OCI-LY1 (cell line): Measurements from ENCODE around the gene ZNF239.
"Not testable (repeated sequence)": the region's sequence is repeated elsewhere in the genome, so short reads cannot be mapped to it uniquely, and the experiment has no call there.

ENCODE experiments used
- H2AFZ ChIP-seq: fragments of 200-600 bp; sonication (generic), shearing (Covaris generic); 2 replicates; pipeline ENCODE4 v1.6.0; 2014; ENCODE audit warnings: antibody characterized with exemption, mild to moderate bottlenecking, low read length
- H3F3A ChIP-seq: fragments of 200-600 bp; sonication (generic), shearing (Covaris generic); 2 replicates; pipeline ENCODE4 v1.6.0; 2014; ENCODE audit warnings: mild to moderate bottlenecking, antibody characterized with exemption, low read length, moderate library complexity; ENCODE audit not compliant: insufficient read depth
- H3K27ac ChIP-seq: fragments of 200-600 bp; sonication (generic); 2 replicates; pipeline ENCODE4 v1.5.1; 2014; ENCODE audit warnings: low read length, mixed run types, mild to moderate bottlenecking, low read depth; ENCODE audit not compliant: poor library complexity, severe bottlenecking
- H3K27me3 ChIP-seq: fragments of 200-600 bp; sonication (generic); 2 replicates; pipeline ENCODE4 v1.6.0; 2014; ENCODE audit warnings: antibody characterized with exemption, mild to moderate bottlenecking, low read length, moderate library complexity; ENCODE audit not compliant: insufficient read depth
- H3K36me3 ChIP-seq: fragments of 200-600 bp; sonication (generic); 2 replicates; pipeline ENCODE4 v1.6.1; 2014; ENCODE audit warnings: mild to moderate bottlenecking, antibody characterized with exemption, low read length, moderate library complexity, mixed read lengths; ENCODE audit not compliant: insufficient read depth
- H3K4me1 ChIP-seq: fragments of 200-600 bp; sonication (generic); 2 replicates; pipeline ENCODE4 v1.5.1; 2014; ENCODE audit warnings: mild to moderate bottlenecking, low read length, moderate library complexity; ENCODE audit not compliant: insufficient read depth, severe bottlenecking
- H3K4me2 ChIP-seq: fragments of 200-600 bp; sonication (generic), shearing (Covaris generic); 2 replicates; pipeline ENCODE4 v1.6.1; 2014; ENCODE audit warnings: low read length
- H3K4me3 ChIP-seq: fragments of 200-600 bp; sonication (generic); 2 replicates; pipeline ENCODE4 v1.5.1; 2014; ENCODE audit warnings: low read length, low read depth, mild to moderate bottlenecking, mixed read lengths; ENCODE audit not compliant: poor library complexity, severe bottlenecking
- H3K79me2 ChIP-seq: fragments of 200-600 bp; shearing (Covaris generic); 2 replicates; pipeline ENCODE4 v1.6.1; 2016; ENCODE audit warnings: mixed run types, low read length, mixed read lengths; ENCODE audit not compliant: insufficient read depth
- H3K9ac ChIP-seq: fragments of 200-600 bp; sonication (generic), shearing (Covaris generic); 2 replicates; pipeline ENCODE4 v1.6.1; 2014; ENCODE audit warnings: mild to moderate bottlenecking, low read length, mixed read lengths
- H3K9me2 ChIP-seq: fragments of 200-600 bp; sonication (generic), shearing (Covaris generic); 2 replicates; pipeline ENCODE4 v1.6.1; 2014; ENCODE audit warnings: low read depth, mild to moderate bottlenecking, low read length, mixed read lengths
- H3K9me3 ChIP-seq: fragments of 200-600 bp; shearing (Covaris generic); 2 replicates; pipeline ENCODE4 v1.6.1; 2014; ENCODE audit warnings: low read length, mixed read lengths
- H4K20me1 ChIP-seq: fragments of 200-600 bp; sonication (generic), shearing (Covaris generic); 2 replicates; pipeline ENCODE4 v1.6.0; 2016; ENCODE audit warnings: mild to moderate bottlenecking, low read length; ENCODE audit not compliant: insufficient read depth
- CTCF ChIP-seq: fragments of 200-600 bp; sonication (generic), shearing (Covaris generic); IDR thresholded peaks from 2 replicates; pipeline ENCODE4 v1.5.1; 2017; ENCODE audit warnings: mild to moderate bottlenecking, antibody characterized with exemption, low read length, moderate library complexity, mixed read lengths
- EZH2 ChIP-seq: fragments of 200-600 bp; sonication (generic), shearing (Covaris generic); IDR thresholded peaks from 2 replicates; pipeline ENCODE4 v1.8.0; 2017; ENCODE audit warnings: borderline replicate concordance, mixed run types, mild to moderate bottlenecking, antibody characterized with exemption, low read length, moderate library complexity, mixed read lengths

ZNF239 gene

GRCh38 chr10:43607199-43607573 lies 32.8 kb upstream of the ZNF239 start:
- Histone ChIP-seq H3K9me3 (peaks cover 7% of the 10 kb centered on the region; the same call in 1 of the 2 replicates), H3K9me2 (no peaks in the 10 kb centered on the region), H3K79me2 (no peaks in the 10 kb centered on the region), H3K4me3 (peak overlapping the region; percentile 80), H3F3A (no peaks in the 10 kb centered on the region), H3K27me3 (no peaks in the 10 kb centered on the region; the same call in 1 of the 2 replicates), H3K4me1 (peaks cover 10% of the 10 kb centered on the region), H2AFZ (no peak overlapping the region), H3K36me3 (peaks cover 44% of the 10 kb centered on the region), H3K9ac (peak overlapping the region; percentile 76; the same call in 1 of the 2 replicates), H4K20me1 (no peaks in the 10 kb centered on the region), H3K27ac (no peak overlapping the region), H3K4me2 (peak overlapping the region; percentile 72)
- no peak for TF ChIP-seq EZH2
- TF ChIP-seq CTCF = no peak

- Histone ChIP-seq H4K20me1 (no peaks in the 10 kb centered on the region), H3K4me2 (peak within 1 kb of the TSS; percentile 72), H2AFZ (peak within 1 kb of the TSS; percentile 64; the same call in 1 of the 2 replicates), H3K4me3 (peak within 1 kb of the TSS; percentile 80), H3K27ac (no peak within 1 kb of the TSS), H3K9me2 (no peaks in the 10 kb centered on the region), H3K79me2 (no peaks in the 10 kb centered on the region), H3K4me1 (peaks cover 10% of the 10 kb centered on the region), H3F3A (no peaks in the 10 kb centered on the region), H3K9ac (peak within 1 kb of the TSS; percentile 76), H3K9me3 (0 out of 2 replicates have a peak, but pooled peaks cover 3% of the 10 kb centered on the region), H3K27me3 (no peaks in the 10 kb centered on the region; the same call in 1 of the 2 replicates), H3K36me3 (peaks cover 37% of the 10 kb centered on the region)
- TF ChIP-seq EZH2 (no peak), CTCF (no peak)
Observed at GRCh38 chr10:43606323-43607198, 32.1 kb upstream of the ZNF239 start, which contains the start of gene ZNF485. ZNF485 (plus strand) TSS chr10:43606438; CDS start chr10:43607051, 613 bp downstream.

GRCh38 chr10:43605850-43606322 lies 31.5 kb upstream of the ZNF239 start:
- Histone ChIP-seq H3F3A (no peaks in the 10 kb centered on the region), H3K36me3 (peaks cover 31% of the 10 kb centered on the region), H3K9me2 (no peaks in the 10 kb centered on the region), H3K4me2 (peak overlapping the region; percentile 72), H3K4me3 (peak overlapping the region; percentile 80), H2AFZ (peak overlapping the region; percentile 64; the same call in 1 of the 2 replicates), H3K27me3 (no peaks in the 10 kb centered on the region; the same call in 1 of the 2 replicates), H3K9me3 (no peaks in the 10 kb centered on the region), H3K79me2 (no peaks in the 10 kb centered on the region), H3K4me1 (peaks cover 10% of the 10 kb centered on the region), H3K27ac (no peak overlapping the region), H4K20me1 (no peaks in the 10 kb centered on the region), H3K9ac (no peak overlapping the region)
- TF ChIP-seq CTCF = no peak
- TF ChIP-seq EZH2 = no peak

GRCh38 chr10:43601576-43601975 lies 27.2 kb upstream of the ZNF239 start:
- H3K27ac ChIP-seq, H3K9me3 ChIP-seq, H3K79me2 ChIP-seq, H2AFZ ChIP-seq, H3K4me1 ChIP-seq, H3K9me2 ChIP-seq, H3K36me3 ChIP-seq, H3K9ac ChIP-seq, H4K20me1 ChIP-seq, H3K27me3 ChIP-seq, H3K4me3 ChIP-seq, H3F3A ChIP-seq, H3K4me2 ChIP-seq: not testable (repeated sequence)
